Keratinocyte (primary cell): ENCODE measurements around the gene C9orf50. TPM values are rescaled to one million over a fixed set of nuclear protein-coding genes. Genes with fewer than 3 reads are reported as not detected.

ENCODE experiments used
- DNase-seq: peaks from one replicate; pipeline ENCODE4 v3.0.0-alpha.2; 2011; ENCODE audit warnings: low read depth, missing footprints, low spot score
- FAIRE-seq: peaks from 2 replicates; lab custom pipeline; 2011; peaks lifted over from hg19 to GRCh38; lab: Jason Lieb, UNC
- H2AFZ ChIP-seq: 2 replicates; pipeline ENCODE4 v1.6.0; 2012; ENCODE audit warnings: low read length, control low read depth, inconsistent platforms; ENCODE audit not compliant: control insufficient read depth
- H3K27ac ChIP-seq: 2 replicates; pipeline ENCODE4 v1.5.1; 2011; ENCODE audit warnings: low read length; ENCODE audit not compliant: control insufficient read depth, insufficient read depth
- H3K27me3 ChIP-seq: 3 replicates; pipeline ENCODE4 v1.6.0; 2011; ENCODE audit warnings: low read length; ENCODE audit not compliant: control insufficient read depth, insufficient read depth; ENCODE audit errors: extremely low read depth
- H3K36me3 ChIP-seq, 2 experiments: 2 replicates in 1 of 2; 3 replicates in 1 of 2; pipeline ENCODE4 v1.5.1; 2011; ENCODE audit warnings: low read length in 2 of 2, mild to moderate bottlenecking in 1 of 2; ENCODE audit not compliant: control insufficient read depth in 2 of 2, insufficient read depth in 2 of 2; ENCODE audit errors: extremely low read depth in 1 of 2
- H3K4me1 ChIP-seq: 3 replicates; pipeline ENCODE4 v1.5.1; 2011; ENCODE audit warnings: low read length; ENCODE audit not compliant: control insufficient read depth, insufficient read depth; ENCODE audit errors: extremely low read depth
- H3K4me2 ChIP-seq: 3 replicates; pipeline ENCODE4 v1.6.0; 2011; ENCODE audit warnings: low read depth, low read length; ENCODE audit not compliant: control insufficient read depth, insufficient read depth; ENCODE audit errors: extremely low read depth
- H3K4me3 ChIP-seq, 3 experiments: fragments of 200-600 bp in 1 of 3; sonication (generic) in 1 of 3; 2 replicates in 2 of 3; 3 replicates in 1 of 3; pipeline ENCODE4 v1.5.1; 2011 to 2016; ENCODE audit warnings: low read length in 3 of 3, mild to moderate bottlenecking in 3 of 3, control low read depth in 2 of 3, inconsistent platforms in 1 of 3, low read depth in 1 of 3, mixed read lengths in 1 of 3, mixed run types in 1 of 3, moderate library complexity in 1 of 3; ENCODE audit not compliant: control insufficient read depth in 2 of 3, insufficient read depth in 2 of 3; ENCODE audit errors: extremely low read depth in 1 of 3
- H3K79me2 ChIP-seq: 2 replicates; pipeline ENCODE4 v1.6.0; 2012; ENCODE audit warnings: low read length; ENCODE audit not compliant: control insufficient read depth, insufficient read depth
- H3K9ac ChIP-seq: 3 replicates; pipeline ENCODE4 v1.6.0; 2011; ENCODE audit warnings: low read length; ENCODE audit not compliant: control insufficient read depth, insufficient read depth; ENCODE audit errors: extremely low read depth
- H3K9me1 ChIP-seq: 3 replicates; pipeline ENCODE4 v1.6.0; 2011; ENCODE audit warnings: low read length; ENCODE audit not compliant: control insufficient read depth, insufficient read depth; ENCODE audit errors: extremely low read depth
- H3K9me3 ChIP-seq: 2 replicates; pipeline ENCODE4 v1.5.1; 2012; ENCODE audit warnings: low read depth, low read length; ENCODE audit not compliant: control insufficient read depth
- H4K20me1 ChIP-seq: 3 replicates; pipeline ENCODE4 v1.6.0; 2011; ENCODE audit warnings: low read length; ENCODE audit not compliant: control insufficient read depth, insufficient read depth; ENCODE audit errors: extremely low read depth
- EZH2 ChIP-seq: IDR thresholded peaks from one replicate; pipeline ENCODE4 v1.6.1; 2012; ENCODE audit warnings: inconsistent platforms, mild to moderate bottlenecking, low read length, moderate library complexity
- dilution Hi-C: fragments of 300-500 bp; cut with MboI; formaldehyde crosslinking; loops from one replicate; pipeline ENCODE4 v1.7.0; 2020; ENCODE audit warnings: low sequenced_read_pairs; ENCODE audit not compliant: extremely low pct_ligation_motif_present
- polyA plus RNA-seq, 5 experiments: library from polyadenylated mRNA; depleted of rRNA in 3 of 5; stranded (reverse) in 3 of 5; stranded (forward) in 1 of 5; unstranded in 1 of 5; fragments of >200 nt; gene quantifications; 1 replicate in 1 of 5; 2 replicates in 3 of 5; 3 replicates in 1 of 5; pipeline versions ENCODE4 v1.2.1 to v1.2.3, GENCODE V29; 2011 to 2012; ENCODE audit warnings: missing spikeins in 2 of 5, low read depth in 1 of 5, low replicate concordance in 1 of 5
- TF ChIP-seq, protein P1 (sequence below), 3 experiments: IDR thresholded peaks in 1 of 3; conservative IDR thresholded peaks in 1 of 3; optimal IDR thresholded peaks in 1 of 3; 2 replicates in 2 of 3; 3 replicates in 1 of 3; pipeline versions ENCODE3 to v1.5.1; 2011; ENCODE audit warnings: low read length in 3 of 3, mild to moderate bottlenecking in 3 of 3, moderate library complexity in 2 of 3, control low read depth in 1 of 3, inconsistent platforms in 1 of 3; ENCODE audit not compliant: insufficient read depth in 2 of 3; ENCODE audit errors: extremely low read depth in 1 of 3

Gene C9orf50
- polyA plus RNA-seq, 1 donor (not counting 4 experiments of a cell fraction or from before 2014, with no cell fraction given), result not detected

GRCh38 chr9:129591916-129592315 is 29.0 kb downstream of the C9orf50 start:
- Histone ChIP-seq H3K79me2 (no peaks in the 10 kb centered on the region), H4K20me1 (no peaks in the 10 kb centered on the region), H3K9me3 (no peaks in the 10 kb centered on the region), H3K27ac (no peak overlapping the region), H2AFZ (no peak overlapping the region), H3K27me3 (no peaks in the 10 kb centered on the region), H3K9ac (no peak overlapping the region), H3K9me1 (no peaks in the 10 kb centered on the region), H3K4me3 (no peak overlapping the region), H3K36me3 (no peaks in the 10 kb centered on the region), H3K4me1 (no peaks in the 10 kb centered on the region), H3K4me2 (no peak overlapping the region)
- dilution Hi-C loops, result no loop called here
- TF ChIP-seq, protein P1, sequence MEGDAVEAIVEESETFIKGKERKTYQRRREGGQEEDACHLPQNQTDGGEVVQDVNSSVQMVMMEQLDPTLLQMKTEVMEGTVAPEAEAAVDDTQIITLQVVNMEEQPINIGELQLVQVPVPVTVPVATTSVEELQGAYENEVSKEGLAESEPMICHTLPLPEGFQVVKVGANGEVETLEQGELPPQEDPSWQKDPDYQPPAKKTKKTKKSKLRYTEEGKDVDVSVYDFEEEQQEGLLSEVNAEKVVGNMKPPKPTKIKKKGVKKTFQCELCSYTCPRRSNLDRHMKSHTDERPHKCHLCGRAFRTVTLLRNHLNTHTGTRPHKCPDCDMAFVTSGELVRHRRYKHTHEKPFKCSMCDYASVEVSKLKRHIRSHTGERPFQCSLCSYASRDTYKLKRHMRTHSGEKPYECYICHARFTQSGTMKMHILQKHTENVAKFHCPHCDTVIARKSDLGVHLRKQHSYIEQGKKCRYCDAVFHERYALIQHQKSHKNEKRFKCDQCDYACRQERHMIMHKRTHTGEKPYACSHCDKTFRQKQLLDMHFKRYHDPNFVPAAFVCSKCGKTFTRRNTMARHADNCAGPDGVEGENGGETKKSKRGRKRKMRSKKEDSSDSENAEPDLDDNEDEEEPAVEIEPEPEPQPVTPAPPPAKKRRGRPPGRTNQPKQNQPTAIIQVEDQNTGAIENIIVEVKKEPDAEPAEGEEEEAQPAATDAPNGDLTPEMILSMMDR (optimal IDR thresholded peaks at IDR 0.05 in 1 of 3, IDR thresholded peaks at IDR 0.05 in 1 of 3, conservative IDR thresholded peaks at IDR 0.05 in 1 of 3; ENCODE audit: extremely low read depth in 1 of 3, insufficient read depth in 2 of 3, low read length in 3 of 3), result no peak
- TF ChIP-seq EZH2, result no peak
- FAIRE-seq, result no peak
- no peak for DNase-seq

DNA sequence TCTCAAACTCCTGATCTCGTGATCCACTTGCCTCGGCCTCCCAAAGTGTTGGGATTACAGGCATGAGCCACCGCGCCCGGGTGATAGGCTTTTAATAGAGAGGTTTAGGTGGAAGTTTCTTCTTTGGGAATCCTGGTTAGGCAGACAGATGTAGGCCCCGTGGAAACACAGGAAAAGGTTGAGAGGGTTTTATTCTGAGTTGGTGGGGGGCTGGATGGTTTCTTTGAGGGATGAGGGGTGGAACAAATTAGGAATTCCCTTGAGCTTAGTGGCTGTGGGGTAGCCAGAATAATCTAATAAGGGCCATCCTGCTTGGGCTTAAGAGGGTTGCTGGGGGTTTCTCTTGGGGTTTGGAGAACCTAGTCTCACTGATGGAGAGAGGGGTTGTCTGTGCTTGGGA is 30.4 kb downstream of the C9orf50 start:
- Histone ChIP-seq H3K9me3 (no peaks in the 10 kb centered on the region), H3K27ac (no peak overlapping the region), H3K4me2 (no peak overlapping the region), H3K27me3 (no peaks in the 10 kb centered on the region), H3K9me1 (no peaks in the 10 kb centered on the region), H3K79me2 (no peaks in the 10 kb centered on the region), H3K4me3 (no peak overlapping the region), H3K4me1 (no peaks in the 10 kb centered on the region), H4K20me1 (no peaks in the 10 kb centered on the region), H2AFZ (no peak overlapping the region), H3K9ac (no peak overlapping the region), H3K36me3 (no peaks in the 10 kb centered on the region)
- no peak for TF ChIP-seq EZH2
- TF ChIP-seq, protein P1 (optimal IDR thresholded peaks at IDR 0.05 in 1 of 3, IDR thresholded peaks at IDR 0.05 in 1 of 3, conservative IDR thresholded peaks at IDR 0.05 in 1 of 3; ENCODE audit: extremely low read depth in 1 of 3, insufficient read depth in 2 of 3, low read length in 3 of 3), result no peak
- DNase-seq (no peak), FAIRE-seq (no peak)
- dilution Hi-C loops, result no loop called here
